Measurements from ENCODE around the gene MOSMO. TPM values are rescaled to one million over a fixed set of nuclear protein-coding genes. Genes with fewer than 3 reads are reported as not detected.
"Not testable (repeated sequence)": the region's sequence is repeated elsewhere in the genome, so short reads cannot be mapped to it uniquely, and the experiment has no call there.

MOSMO gene
- total RNA-seq, 1 donor from 2014 or later: 13.0 TPM

- Mint-ChIP-seq H3K4me3 (ENCODE audit: unreplicated experiment) (no peak overlapping the region), H3K9me3 (ENCODE audit: unreplicated experiment) (peaks cover 6% of the 10 kb centered on the region), H3K27ac (ENCODE audit: unreplicated experiment) (no peak overlapping the region), H3K27me3 (ENCODE audit: unreplicated experiment) (peaks cover 7% of the 10 kb centered on the region), H3K4me1 (ENCODE audit: low read depth, unreplicated experiment) (no peaks in the 10 kb centered on the region), H3K36me3 (ENCODE audit: unreplicated experiment) (peaks cover 6% of the 10 kb centered on the region)
- TF ChIP-seq CTCF (IDR thresholded peaks at IDR 0.05; ENCODE audit: partially characterized antibody, unreplicated experiment): no peak
- no peak for DNase-seq
Observed at GRCh38 chr16:22124583-22125284, 116.8 kb downstream of the MOSMO start.

- Mint-ChIP-seq H3K4me3 (ENCODE audit: unreplicated experiment) (no peak overlapping the region), H3K27me3 (ENCODE audit: unreplicated experiment) (peaks cover 9% of the 10 kb centered on the region), H3K36me3 (ENCODE audit: unreplicated experiment) (peaks cover 6% of the 10 kb centered on the region), H3K9me3 (ENCODE audit: unreplicated experiment) (peaks cover 6% of the 10 kb centered on the region), H3K4me1 (ENCODE audit: low read depth, unreplicated experiment) (no peaks in the 10 kb centered on the region), H3K27ac (ENCODE audit: unreplicated experiment) (no peak overlapping the region)
- TF ChIP-seq CTCF (IDR thresholded peaks at IDR 0.05; ENCODE audit: partially characterized antibody, unreplicated experiment): no peak
- DNase-seq: no peak
Observed at GRCh38 chr16:22126037-22126558, 118.2 kb downstream of the MOSMO start.

GRCh38 chr16:22128537-22128936 lies 120.6 kb downstream of the MOSMO start:
- not testable (repeated sequence) for H3K27me3 Mint-ChIP-seq (ENCODE audit: unreplicated experiment); H3K36me3 Mint-ChIP-seq (ENCODE audit: unreplicated experiment); H3K9me3 Mint-ChIP-seq (ENCODE audit: unreplicated experiment); H3K27ac Mint-ChIP-seq (ENCODE audit: unreplicated experiment); H3K4me3 Mint-ChIP-seq (ENCODE audit: unreplicated experiment); DNase-seq; H3K4me1 Mint-ChIP-seq (ENCODE audit: low read depth, unreplicated experiment)

- TF ChIP-seq CTCF (IDR thresholded peaks at IDR 0.05; ENCODE audit: partially characterized antibody, unreplicated experiment): no peak
- Mint-ChIP-seq H3K27ac (ENCODE audit: unreplicated experiment) (no peak overlapping the region), H3K36me3 (ENCODE audit: unreplicated experiment) (peaks cover 6% of the 10 kb centered on the region), H3K4me3 (ENCODE audit: unreplicated experiment) (no peak overlapping the region), H3K27me3 (ENCODE audit: unreplicated experiment) (peaks cover 6% of the 10 kb centered on the region), H3K9me3 (ENCODE audit: unreplicated experiment) (peaks cover 6% of the 10 kb centered on the region), H3K4me1 (ENCODE audit: low read depth, unreplicated experiment) (no peaks in the 10 kb centered on the region)
- DNase-seq: no peak
Observed at GRCh38 chr16:22130528-22130927, 122.6 kb downstream of the MOSMO start.

DNA sequence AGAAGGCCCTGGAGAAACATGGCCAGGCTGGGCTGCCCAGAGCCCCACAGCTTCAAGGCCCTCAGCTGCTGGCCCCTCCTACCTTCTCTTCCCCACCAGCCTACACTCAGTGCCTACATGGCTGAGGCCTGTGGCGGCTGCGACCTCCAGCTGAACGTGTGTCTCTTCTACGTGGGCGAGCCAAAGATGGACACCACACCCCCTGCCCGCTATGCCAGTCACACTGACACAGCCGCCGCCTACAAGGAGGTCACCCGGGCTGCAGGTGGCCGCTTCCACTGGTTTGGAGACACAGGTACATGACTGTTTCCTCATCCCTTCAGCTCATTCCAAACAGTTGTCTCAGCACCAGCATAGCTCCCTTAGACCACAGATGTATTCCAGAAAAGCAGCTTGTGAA lies 124.9 kb downstream of the MOSMO start:
- Mint-ChIP-seq H3K4me1 (ENCODE audit: low read depth, unreplicated experiment) (no peaks in the 10 kb centered on the region), H3K27ac (ENCODE audit: unreplicated experiment) (no peak overlapping the region), H3K27me3 (ENCODE audit: unreplicated experiment) (peaks cover 10% of the 10 kb centered on the region), H3K9me3 (ENCODE audit: unreplicated experiment) (peaks cover 6% of the 10 kb centered on the region), H3K36me3 (ENCODE audit: unreplicated experiment) (peaks cover 5% of the 10 kb centered on the region), H3K4me3 (ENCODE audit: unreplicated experiment) (no peak overlapping the region)
- no peak for DNase-seq
- TF ChIP-seq CTCF (IDR thresholded peaks at IDR 0.05; ENCODE audit: partially characterized antibody, unreplicated experiment): no peak

Other genes with a start within 250 kb of the MOSMO start
- 212 TPM for gene NPIPB4, start 150.4 kb upstream of the MOSMO start, total RNA-seq (ENCODE audit: unreplicated experiment)
- gene UQCRC2, start 54.8 kb upstream of the MOSMO start, total RNA-seq (ENCODE audit: unreplicated experiment): 193 TPM
- not detected for gene PDZD9, start 7.0 kb upstream of the MOSMO start, total RNA-seq (ENCODE audit: unreplicated experiment)
- 0.17 TPM for gene VWA3A, start 84.4 kb downstream of the MOSMO start, total RNA-seq (ENCODE audit: unreplicated experiment)
- gene SDR42E2, start 154.4 kb downstream of the MOSMO start, total RNA-seq (ENCODE audit: unreplicated experiment): not detected
- 40.2 TPM for gene EEF2K, start 198.2 kb downstream of the MOSMO start, total RNA-seq (ENCODE audit: unreplicated experiment)

Data from glutamatergic neuron (in vitro differentiated cells).